HG03196 (cell line): ENCODE results near the gene RPUSD2.

ENCODE experiments used
- ATAC-seq: cut with Tn5 transposase; IDR thresholded peaks from one replicate; pipeline ENCODE4 v1.9.1; 2021; ENCODE audit not compliant: unreplicated experiment

Gene RPUSD2

GRCh38 chr15:40613080-40613479 lies 44.0 kb downstream of the RPUSD2 start:
- ATAC-seq: no peak

DNA sequence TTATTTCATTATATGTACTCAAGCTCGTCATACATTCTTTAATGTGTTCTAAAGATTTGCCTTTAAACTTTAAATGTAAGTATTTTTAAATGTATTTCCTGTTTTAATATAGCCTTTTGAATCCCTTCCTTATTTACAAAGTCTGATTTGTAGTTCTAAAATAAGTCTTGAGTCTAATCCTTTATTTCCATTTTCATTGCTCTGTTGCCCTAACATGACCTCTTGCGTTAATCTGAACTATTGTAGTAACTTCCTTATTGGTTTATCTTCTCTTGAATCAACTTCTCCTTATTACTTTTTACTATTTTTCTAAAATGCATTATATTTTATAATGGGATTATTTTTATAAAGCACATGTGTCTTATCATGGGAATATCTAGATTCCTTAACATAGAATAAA lies 48.9 kb downstream of the RPUSD2 start:
- no peak for ATAC-seq

GRCh38 chr15:40618906-40619305 lies 49.8 kb downstream of the RPUSD2 start:
- no peak for ATAC-seq

GRCh38 chr15:40623361-40623760 lies 54.3 kb downstream of the RPUSD2 start:
- ATAC-seq: no peak
